D721Med (cell line): ENCODE measurements around the gene USH1G.

Source experiments
- DNase-seq: peaks from one replicate; pipeline ENCODE4 v3.0.0; 2011; ENCODE audit warnings: low spot score; ENCODE audit not compliant: insufficient read length
- FAIRE-seq: peaks from 2 replicates; lab custom pipeline; 2011; peaks lifted over from hg19 to GRCh38; lab: Jason Lieb, UNC
- TF ChIP-seq, protein P1 (sequence below): IDR thresholded peaks from 2 replicates; pipeline ENCODE4 v1.5.1; 2012; ENCODE audit warnings: mild to moderate bottlenecking, control low read depth; ENCODE audit not compliant: insufficient read depth; ENCODE audit errors: missing control alignments

USH1G gene

DNA sequence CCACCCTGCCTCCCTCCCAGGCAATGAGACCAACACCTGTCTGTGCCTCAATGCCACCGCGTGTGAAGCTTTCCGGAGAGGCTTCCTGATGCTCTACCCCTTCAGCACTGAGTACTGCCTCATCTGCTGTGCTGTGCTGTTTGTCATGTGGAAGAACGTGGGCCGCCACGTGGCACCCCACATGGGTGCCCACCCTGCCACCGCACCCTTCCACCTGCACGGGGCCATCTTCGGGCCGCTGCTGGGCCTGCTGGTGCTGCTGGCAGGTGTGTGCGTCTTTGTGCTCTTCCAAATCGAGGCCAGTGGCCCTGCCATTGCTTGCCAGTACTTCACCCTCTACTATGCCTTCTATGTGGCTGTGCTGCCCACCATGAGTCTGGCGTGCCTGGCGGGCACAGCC, 23.6 kb upstream of the USH1G start:
- TF ChIP-seq, protein P1, sequence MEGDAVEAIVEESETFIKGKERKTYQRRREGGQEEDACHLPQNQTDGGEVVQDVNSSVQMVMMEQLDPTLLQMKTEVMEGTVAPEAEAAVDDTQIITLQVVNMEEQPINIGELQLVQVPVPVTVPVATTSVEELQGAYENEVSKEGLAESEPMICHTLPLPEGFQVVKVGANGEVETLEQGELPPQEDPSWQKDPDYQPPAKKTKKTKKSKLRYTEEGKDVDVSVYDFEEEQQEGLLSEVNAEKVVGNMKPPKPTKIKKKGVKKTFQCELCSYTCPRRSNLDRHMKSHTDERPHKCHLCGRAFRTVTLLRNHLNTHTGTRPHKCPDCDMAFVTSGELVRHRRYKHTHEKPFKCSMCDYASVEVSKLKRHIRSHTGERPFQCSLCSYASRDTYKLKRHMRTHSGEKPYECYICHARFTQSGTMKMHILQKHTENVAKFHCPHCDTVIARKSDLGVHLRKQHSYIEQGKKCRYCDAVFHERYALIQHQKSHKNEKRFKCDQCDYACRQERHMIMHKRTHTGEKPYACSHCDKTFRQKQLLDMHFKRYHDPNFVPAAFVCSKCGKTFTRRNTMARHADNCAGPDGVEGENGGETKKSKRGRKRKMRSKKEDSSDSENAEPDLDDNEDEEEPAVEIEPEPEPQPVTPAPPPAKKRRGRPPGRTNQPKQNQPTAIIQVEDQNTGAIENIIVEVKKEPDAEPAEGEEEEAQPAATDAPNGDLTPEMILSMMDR, result no peak
- FAIRE-seq (no peak), DNase-seq (no peak)

DNA sequence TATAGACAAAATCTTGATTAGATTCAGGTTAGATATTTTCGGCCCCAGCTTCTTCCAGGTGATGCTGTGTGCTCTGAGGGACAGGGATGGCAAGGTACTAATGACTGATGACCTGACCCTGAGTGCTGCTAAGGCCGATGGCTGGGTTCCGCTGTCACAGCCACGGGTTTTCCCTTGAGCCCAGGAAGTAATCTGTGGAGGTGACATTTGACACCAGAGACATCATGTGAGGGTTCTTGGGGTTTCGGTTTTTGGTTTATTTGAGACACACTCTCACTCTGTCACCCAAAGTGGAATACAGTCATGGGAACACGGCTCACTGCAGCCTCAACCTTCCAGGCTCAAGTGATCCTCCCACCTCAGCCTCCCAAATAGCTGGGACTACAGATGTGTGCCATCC, 22.5 kb upstream of the USH1G start:
- no peak for FAIRE-seq
- TF ChIP-seq, protein P1, result no peak
- no peak for DNase-seq

DNA sequence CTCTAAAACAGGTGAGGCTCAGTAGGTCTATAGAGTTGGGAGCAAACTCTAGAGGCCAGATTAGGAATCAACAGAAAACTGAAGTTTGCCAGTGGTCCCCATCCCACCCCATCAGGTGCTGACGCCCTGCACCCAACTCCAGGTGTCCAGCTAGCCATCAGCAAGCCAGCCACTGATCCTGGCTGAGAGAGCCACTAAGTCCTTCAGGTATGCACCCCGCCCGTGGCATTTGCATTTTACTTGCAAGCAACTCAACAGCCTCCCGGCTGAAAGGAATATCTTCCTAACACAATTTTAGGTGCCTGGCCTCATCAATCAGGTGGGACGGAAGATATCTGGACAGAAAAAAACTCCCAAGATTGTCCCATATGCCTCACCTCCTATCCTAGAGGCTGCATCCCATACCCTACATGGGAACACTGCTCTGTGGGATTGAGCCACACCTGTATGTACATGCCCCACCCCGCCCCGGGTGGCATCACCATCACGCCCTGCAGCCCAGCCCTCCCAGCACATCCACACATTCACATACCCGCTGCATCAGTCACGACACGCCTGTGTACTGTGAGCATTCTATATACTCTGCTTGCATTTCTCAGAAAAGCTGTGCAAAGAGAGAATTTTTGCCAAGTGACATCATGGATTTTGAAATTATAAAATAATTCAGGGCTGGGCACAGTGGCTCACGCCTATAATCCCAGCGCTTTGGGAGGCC, 20.9 kb upstream of the USH1G start:
- DNase-seq (no peak), FAIRE-seq (no peak)
- TF ChIP-seq, protein P1, result no peak

DNA sequence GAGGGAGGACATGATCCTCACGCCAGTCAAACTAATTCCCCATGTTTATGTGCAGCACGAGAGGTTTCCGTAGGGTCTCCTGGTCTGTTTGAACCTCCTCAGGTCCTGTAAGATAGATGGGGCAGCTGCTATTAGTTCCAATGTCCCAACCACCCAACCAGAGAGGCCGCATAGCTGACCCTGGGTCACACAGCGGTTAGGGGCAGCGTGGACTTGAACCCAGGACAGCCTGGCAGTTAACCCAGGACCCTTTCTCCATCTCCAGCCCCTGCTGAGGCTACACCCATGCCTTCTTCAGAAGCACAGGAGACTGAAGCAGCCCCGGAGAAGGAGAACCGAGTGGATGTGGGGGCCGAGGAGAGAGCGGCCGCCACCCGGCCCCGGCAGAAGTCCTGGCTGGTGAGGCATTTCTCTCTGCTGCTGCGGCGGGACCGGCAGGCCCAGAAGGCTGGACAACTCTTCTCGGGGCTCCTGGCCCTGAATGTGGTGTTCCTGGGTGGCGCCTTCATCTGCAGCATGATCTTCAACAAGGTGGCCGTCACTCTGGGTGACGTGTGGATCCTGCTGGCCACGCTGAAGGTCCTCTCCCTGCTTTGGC, 18.2 kb upstream of the USH1G start:
- no peak for FAIRE-seq

DNA sequence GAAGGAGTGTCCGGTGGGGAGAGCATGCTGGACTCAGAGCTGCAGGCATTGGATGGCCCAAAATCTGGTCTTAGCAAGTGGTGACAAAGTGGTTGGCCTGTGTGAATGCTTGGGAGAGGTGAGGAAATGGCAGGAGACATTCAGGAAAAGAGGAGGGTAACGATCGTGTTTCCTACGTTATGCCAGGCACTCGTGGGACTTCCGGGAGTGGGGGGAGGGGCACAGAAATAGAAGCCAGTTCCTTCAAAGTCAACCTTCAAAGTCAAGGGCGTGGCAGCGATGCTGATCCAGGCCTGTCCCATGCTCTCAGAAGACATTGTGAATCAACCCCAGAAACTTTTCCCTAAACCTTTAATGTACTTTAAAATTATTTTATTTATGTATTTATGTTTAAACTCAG, 16.5 kb upstream of the USH1G start:
- DNase-seq, result no peak
- TF ChIP-seq, protein P1, result no peak
- no peak for FAIRE-seq

More for the DNA sequence above, 18.2 kb upstream of the USH1G start:
- DNase-seq, result no peak
- TF ChIP-seq, protein P1, result no peak

DNA sequence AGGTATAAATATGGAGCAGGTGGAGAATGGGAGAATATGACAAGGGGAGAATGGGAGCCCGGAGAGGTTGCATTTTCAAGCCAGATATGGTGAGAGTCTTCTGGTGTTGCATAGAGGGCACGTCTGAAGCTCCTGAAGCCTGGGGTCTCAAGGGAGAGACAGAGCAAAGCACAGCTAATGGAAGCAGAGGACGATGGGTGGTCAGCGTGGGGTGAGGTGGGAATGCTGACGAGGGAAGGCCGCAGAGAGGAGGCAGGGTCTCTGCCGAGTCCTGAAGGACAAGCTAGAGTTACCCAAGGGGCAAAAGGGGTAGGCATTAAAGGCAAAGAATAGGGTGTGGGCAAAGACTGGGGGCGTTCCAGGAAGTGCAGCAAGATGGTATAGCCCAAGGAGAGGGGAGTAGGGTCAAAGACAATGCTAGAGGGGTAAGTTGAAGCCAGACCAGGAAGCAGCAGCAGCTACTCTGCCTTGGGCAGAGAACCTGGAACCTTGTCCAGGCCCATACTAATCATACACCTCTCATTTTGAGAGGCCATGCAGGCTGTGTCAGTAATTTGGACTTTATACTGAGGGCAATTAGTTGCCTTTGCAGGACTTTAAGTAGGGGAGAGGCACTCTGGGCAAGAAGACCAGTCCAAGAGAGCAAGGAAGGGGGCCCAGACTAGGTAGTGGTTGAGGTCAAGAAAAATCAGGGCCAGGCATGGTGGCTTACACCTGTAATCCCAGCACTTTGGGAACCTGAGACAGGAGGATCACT, 15.3 kb upstream of the USH1G start:
- DNase-seq (no peak), FAIRE-seq (no peak)
- TF ChIP-seq, protein P1, result no peak
